Esophagus muscularis mucosa (tissue), 4 donors: ENCODE data around the gene ARHGAP8. TPM values are rescaled to one million over a fixed set of nuclear protein-coding genes. Genes with fewer than 3 reads are reported as not detected.

Experiments used
- DNase-seq: peaks from one replicate; pipeline ENCODE4 v3.0.0-alpha.2; 2017; ENCODE audit errors: extremely low spot score
- H3K27ac ChIP-seq, 4 donors: fragments of 200-600 bp; sonication (generic); replicated peaks in 1 of 4; 1 replicate in 3 of 4; 2 replicates in 1 of 4; pipeline ENCODE4 v1.5.1; 2016 to 2019; ENCODE audit warnings: mild to moderate bottlenecking in 1 of 4
- H3K27me3 ChIP-seq, 4 donors: fragments of 200-600 bp; sonication (generic); one replicate each; pipeline versions ENCODE4 v1.5.1 to v1.6.0; 2016 to 2019
- H3K36me3 ChIP-seq, 4 donors: fragments of 200-600 bp; sonication (generic); one replicate each; pipeline ENCODE4 v1.5.1; 2016 to 2019
- H3K4me1 ChIP-seq, 4 donors: fragments of 200-600 bp; sonication (generic); one replicate each; pipeline ENCODE4 v1.5.1; 2016 to 2019
- H3K4me3 ChIP-seq, 4 donors: fragments of 200-600 bp; sonication (generic); 1 replicate in 2 of 4; 2 replicates in 2 of 4; pipeline ENCODE4 v1.5.1; 2016 to 2019; ENCODE audit warnings: mild to moderate bottlenecking in 4 of 4, moderate library complexity in 1 of 4
- H3K9me3 ChIP-seq, 4 donors: fragments of 200-600 bp; sonication (generic); 1 replicate in 3 of 4; 2 replicates in 1 of 4; pipeline ENCODE4 v1.5.1; 2016 to 2019
- CTCF ChIP-seq, 3 experiments: fragments of 200-600 bp in 2 of 3; fragments of 450-650 bp in 1 of 3; sonication (generic) in 2 of 3; IDR thresholded peaks; one replicate each; pipeline ENCODE4 v1.5.1; 2017 to 2019; ENCODE audit warnings: antibody characterized with exemption in 3 of 3, mild to moderate bottlenecking in 2 of 3, moderate library complexity in 1 of 3
- EP300 ChIP-seq: sonication (generic); formaldehyde crosslinking; IDR thresholded peaks from one replicate; pipeline ENCODE4 v1.6.1; 2017; ENCODE audit warnings: antibody characterized with exemption
- POLR2A ChIP-seq: fragments of 450-650 bp; IDR thresholded peaks from one replicate; pipeline ENCODE4 v1.6.1; 2017; ENCODE audit warnings: antibody characterized with exemption, moderate library complexity, mild to moderate bottlenecking, low read depth
- POLR2AphosphoS5 ChIP-seq, 2 donors: sonication (generic); formaldehyde crosslinking; IDR thresholded peaks; one replicate each; pipeline ENCODE4 v1.6.1; 2017; ENCODE audit warnings: antibody characterized with exemption in 2 of 2
- WGBS: methylation state at CpG from one replicate; pipeline ENCODE4 v1.1.5; 2018; 5-methylcytosine and 5-hydroxymethylcytosine counted together
- intact Hi-C: fragments of 100-400 bp; cut with DNase I; formaldehyde crosslinking; loops from one replicate; pipeline ENCODE4 v1.15.1; 2023
- total RNA-seq, 4 donors: library from RNA; depleted of rRNA; stranded (reverse); fragments of >200 nt; gene quantifications; one replicate each; pipeline versions ENCODE4 v1.1.0 to v1.2.1, GENCODE V29; 2016

The ARHGAP8 gene
- total RNA-seq, 4 donors from 2014 or later, result 0.33 to 0.58 TPM; not detected in 2

DNA sequence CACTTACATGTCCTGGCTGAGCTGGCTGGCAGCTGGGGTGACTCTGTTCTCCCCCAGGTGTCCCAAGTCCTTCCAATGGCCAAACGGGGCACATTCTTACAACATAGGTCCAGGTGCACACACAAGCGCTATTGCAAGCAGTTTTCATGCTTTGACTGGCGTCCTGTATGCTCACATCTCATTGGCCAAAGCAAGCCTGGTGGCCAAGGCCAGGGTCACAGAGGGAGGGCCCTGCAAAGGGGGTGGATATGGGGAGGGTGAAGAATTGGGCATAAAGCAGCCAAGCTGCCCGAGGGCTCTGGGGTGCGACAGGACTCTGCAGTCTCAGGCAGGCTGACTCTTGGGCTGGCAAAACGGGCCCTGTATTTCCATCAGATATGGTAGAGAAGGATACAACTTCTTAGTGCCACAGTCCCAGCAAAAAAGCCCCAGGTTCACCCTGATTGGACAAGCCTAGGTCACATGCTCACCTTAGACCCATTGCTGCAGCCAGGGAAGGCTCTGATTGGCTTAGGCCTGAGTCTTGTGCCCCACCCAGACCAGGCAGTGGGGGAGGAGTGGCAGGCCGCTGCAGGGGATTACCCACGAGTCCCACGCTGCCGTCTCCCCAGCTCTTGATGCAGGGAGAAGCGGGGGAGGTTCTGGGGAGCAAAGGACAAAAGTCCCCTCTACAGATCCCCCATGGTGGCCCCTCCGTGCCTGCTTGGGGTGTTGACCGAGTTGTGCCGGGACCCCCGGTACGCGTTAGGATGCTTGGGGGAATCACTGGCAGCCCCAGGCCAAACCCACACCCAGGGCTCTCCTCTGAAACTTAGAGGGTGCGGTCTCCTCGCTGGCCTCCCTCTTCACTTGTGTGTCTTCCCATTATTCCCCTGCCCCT is 110.8 kb downstream of the ARHGAP8 start:
- Histone ChIP-seq H3K4me3 (no peak overlapping the region), H3K27ac (no peak overlapping the region), H3K27me3 (peaks cover 0 to 9% (median 0%) of the 10 kb centered on the region in 4 donors), H3K4me1 (no peaks in the 10 kb centered on the region), H3K9me3 (no peaks in the 10 kb centered on the region), H3K36me3 (no peaks in the 10 kb centered on the region)
- no peak for TF ChIP-seq CTCF (IDR thresholded peaks at IDR 0.05)
- TF ChIP-seq EP300, result no peak
- no peak for TF ChIP-seq POLR2AphosphoS5 (IDR thresholded peaks at IDR 0.05)
- TF ChIP-seq POLR2A, result no peak
- no peak for DNase-seq
- intact Hi-C loops, result no loop called here
- 83% methylated on average over 18 of the region's 19 CpGs for WGBS

DNA sequence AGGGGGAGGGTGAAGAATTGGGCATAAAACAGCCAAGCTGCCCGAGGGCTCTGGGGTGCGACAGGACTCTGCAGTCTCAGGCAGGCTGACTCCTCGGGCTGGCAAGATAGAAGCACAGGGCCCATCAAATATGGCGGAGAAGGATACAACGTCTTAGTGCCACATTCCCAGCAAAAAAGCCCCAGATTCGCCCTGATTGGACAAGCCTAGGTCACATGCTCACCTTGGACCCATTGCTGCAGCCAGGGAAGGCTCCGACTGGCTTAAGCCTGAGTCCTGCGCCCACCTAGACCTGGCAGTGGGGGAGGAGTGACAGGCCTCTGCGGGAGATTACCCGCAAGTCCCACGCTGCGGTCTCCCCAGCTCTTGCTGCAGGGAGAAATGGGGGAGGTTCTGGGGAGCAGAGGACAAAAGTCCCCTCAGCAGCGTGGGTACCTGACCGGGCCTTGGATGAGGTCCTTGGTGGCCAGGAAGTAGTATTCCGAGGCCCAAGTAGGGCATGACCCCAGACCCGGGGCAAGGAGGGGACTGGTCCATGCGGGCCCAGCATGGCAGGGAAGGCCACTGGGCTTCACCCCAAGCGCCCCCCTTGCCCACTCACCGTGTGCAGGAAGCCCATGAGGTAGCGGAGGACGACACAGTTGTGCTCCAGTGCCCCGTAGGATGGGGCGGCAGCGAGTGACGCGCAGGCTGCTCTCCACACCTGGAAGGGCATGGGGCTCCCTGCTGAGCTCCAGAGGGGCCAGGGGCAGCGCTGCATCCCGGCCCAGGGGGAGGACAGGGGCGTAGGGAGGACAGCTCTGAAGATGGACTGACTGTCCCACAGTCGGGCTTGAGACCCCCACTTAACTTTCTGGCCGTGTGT is 113.0 kb downstream of the ARHGAP8 start:
- TF ChIP-seq CTCF (IDR thresholded peaks at IDR 0.05) (no peak), EP300 (no peak), POLR2AphosphoS5 (IDR thresholded peaks at IDR 0.05) (no peak), POLR2A (no peak)
- no peak for DNase-seq
- Histone ChIP-seq H3K4me1 (no peaks in the 10 kb centered on the region), H3K4me3 (no peak overlapping the region), H3K27ac (no peak overlapping the region), H3K27me3 (peaks cover 0 to 9% (median 0%) of the 10 kb centered on the region in 4 donors), H3K9me3 (no peaks in the 10 kb centered on the region), H3K36me3 (no peaks in the 10 kb centered on the region)
- intact Hi-C loops, result no loop called here
- 88% methylated on average over 25 of the region's 31 CpGs for WGBS

- H3K36me3 ChIP-seq, result no peaks in the 10 kb centered on the region
- no peaks in the 10 kb centered on the region for H3K4me1 ChIP-seq
- H3K27me3 ChIP-seq, result no peaks in the 10 kb centered on the region
- H3K4me3 ChIP-seq, result no peak overlapping the region
- no peak for DNase-seq
- 96% methylated on average over 7 of the region's 7 CpGs for WGBS
- H3K9me3 ChIP-seq, result peaks cover 0 to 10% (median 7%) of the 10 kb centered on the region in 4 donors
- H3K27ac ChIP-seq, result no peak overlapping the region
- intact Hi-C loops, result no loop called here
- TF ChIP-seq CTCF (IDR thresholded peaks at IDR 0.05), result no peak
- no peak for TF ChIP-seq POLR2A
- no peak for TF ChIP-seq EP300
- no peak for TF ChIP-seq POLR2AphosphoS5 (IDR thresholded peaks at IDR 0.05)
Measured at GRCh38 chr22:44869196-44869595, 116.8 kb downstream of the ARHGAP8 start.

GRCh38 chr22:44870021-44870420 is 117.6 kb downstream of the ARHGAP8 start:
- Histone ChIP-seq H3K4me3 (no peak overlapping the region), H3K27ac (no peak overlapping the region), H3K4me1 (no peaks in the 10 kb centered on the region), H3K36me3 (no peaks in the 10 kb centered on the region), H3K9me3 (peaks cover 0 to 10% (median 7%) of the 10 kb centered on the region in 4 donors), H3K27me3 (no peaks in the 10 kb centered on the region)
- no peak for DNase-seq
- intact Hi-C loops, result no loop called here
- WGBS, result 47% methylated on average over 3 of the region's 5 CpGs
- TF ChIP-seq EP300 (no peak), POLR2A (no peak), CTCF (IDR thresholded peaks at IDR 0.05) (no peak), POLR2AphosphoS5 (IDR thresholded peaks at IDR 0.05) (no peak)
